ENCODE data around the gene LIN28B.

The LIN28B gene

DNA sequence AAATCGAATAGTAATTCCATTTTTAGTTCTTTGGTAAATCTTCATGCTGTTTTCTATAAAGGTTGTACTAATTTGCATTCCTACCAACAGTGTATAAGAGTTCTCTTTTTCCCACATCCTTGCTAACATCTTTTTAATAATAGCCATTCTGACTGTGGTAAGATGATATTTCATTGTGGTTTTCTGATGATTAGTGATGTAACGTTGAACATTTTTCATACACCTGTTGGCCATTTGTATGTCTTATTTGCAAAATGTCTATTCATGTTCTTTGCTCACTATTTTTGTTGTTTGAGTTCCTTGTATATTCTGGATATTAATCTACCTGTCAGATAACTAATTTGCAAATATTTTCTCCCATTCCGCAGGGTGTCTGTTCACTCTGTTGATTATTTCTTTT lies 64.5 kb downstream of the LIN28B start:
- H3K9me3 ChIP-seq (replicated peaks; ENCODE audit: low read length): no peaks in the 10 kb centered on the region
- H3K27me3 ChIP-seq (ENCODE audit: control insufficient read depth, insufficient read depth, low read length): no peaks in the 10 kb centered on the region
- H3K4me3 ChIP-seq (ENCODE audit: low read length): no peak overlapping the region
- H3K4me2 ChIP-seq (ENCODE audit: low read length): no peak overlapping the region
- H3K9ac ChIP-seq (ENCODE audit: low read depth, low read length): no peak overlapping the region
- peaks cover under 1% of the 10 kb centered on the region for H3K4me1 ChIP-seq (ENCODE audit: control insufficient read depth, insufficient read depth, low read length)
- H3K36me3 ChIP-seq (ENCODE audit: insufficient read depth, low read length): no peaks in the 10 kb centered on the region

DNA sequence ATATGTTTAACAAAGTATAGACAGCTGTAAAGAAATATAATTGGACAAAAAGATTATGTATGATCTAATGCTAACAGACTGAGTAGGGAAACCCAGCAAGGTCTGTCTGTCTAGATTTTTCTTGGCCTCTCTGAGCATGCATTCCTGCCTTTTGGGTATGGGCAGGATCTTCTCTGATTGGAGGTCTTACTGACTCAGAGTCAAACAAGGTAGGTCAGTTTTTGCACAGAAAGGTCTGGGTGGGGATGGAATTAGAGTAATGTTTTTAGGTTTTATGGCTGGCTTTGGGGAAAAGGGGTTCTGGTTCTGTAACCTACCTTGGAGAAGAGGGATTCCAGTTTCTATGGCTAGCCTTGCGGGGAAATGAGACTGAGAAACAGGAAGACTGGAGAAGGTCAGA lies 65.5 kb downstream of the LIN28B start:
- Histone ChIP-seq H3K27me3 (ENCODE audit: control insufficient read depth, insufficient read depth, low read length) (no peaks in the 10 kb centered on the region), H3K9ac (ENCODE audit: low read depth, low read length) (no peak overlapping the region), H3K9me3 (replicated peaks; ENCODE audit: low read length) (no peaks in the 10 kb centered on the region), H3K4me1 (ENCODE audit: control insufficient read depth, insufficient read depth, low read length) (no peaks in the 10 kb centered on the region), H3K36me3 (ENCODE audit: insufficient read depth, low read length) (no peaks in the 10 kb centered on the region), H3K4me3 (ENCODE audit: low read length) (no peak overlapping the region), H3K4me2 (ENCODE audit: low read length) (no peak overlapping the region)

DNA sequence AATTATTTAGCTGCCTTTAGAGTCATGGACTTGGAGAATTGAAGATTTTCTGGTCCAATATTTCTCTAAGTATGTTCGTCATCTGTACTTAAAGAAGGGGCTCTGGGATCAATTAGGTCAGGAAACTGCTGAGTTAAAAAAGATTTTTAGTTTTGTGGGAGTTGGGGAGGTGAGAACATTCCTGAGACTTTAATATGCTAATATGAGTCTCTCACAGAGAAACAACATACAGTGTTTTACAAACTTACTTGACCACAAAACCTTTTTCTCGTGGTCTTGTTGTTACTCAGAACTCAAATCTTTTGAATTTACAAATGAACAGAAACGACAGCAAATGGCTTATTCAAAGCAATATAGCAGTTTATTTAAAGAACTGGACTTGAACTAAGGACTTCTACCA lies 67.9 kb downstream of the LIN28B start:
- no peak overlapping the region for H3K4me2 ChIP-seq (ENCODE audit: low read length)
- no peaks in the 10 kb centered on the region for H3K36me3 ChIP-seq (ENCODE audit: insufficient read depth, low read length)
- H3K9me3 ChIP-seq (replicated peaks; ENCODE audit: low read length): no peaks in the 10 kb centered on the region
- no peaks in the 10 kb centered on the region for H3K4me1 ChIP-seq (ENCODE audit: control insufficient read depth, insufficient read depth, low read length)
- H3K9ac ChIP-seq (ENCODE audit: low read depth, low read length): no peak overlapping the region
- H3K4me3 ChIP-seq (ENCODE audit: low read length): no peak overlapping the region
- no peaks in the 10 kb centered on the region for H3K27me3 ChIP-seq (ENCODE audit: control insufficient read depth, insufficient read depth, low read length)

DNA sequence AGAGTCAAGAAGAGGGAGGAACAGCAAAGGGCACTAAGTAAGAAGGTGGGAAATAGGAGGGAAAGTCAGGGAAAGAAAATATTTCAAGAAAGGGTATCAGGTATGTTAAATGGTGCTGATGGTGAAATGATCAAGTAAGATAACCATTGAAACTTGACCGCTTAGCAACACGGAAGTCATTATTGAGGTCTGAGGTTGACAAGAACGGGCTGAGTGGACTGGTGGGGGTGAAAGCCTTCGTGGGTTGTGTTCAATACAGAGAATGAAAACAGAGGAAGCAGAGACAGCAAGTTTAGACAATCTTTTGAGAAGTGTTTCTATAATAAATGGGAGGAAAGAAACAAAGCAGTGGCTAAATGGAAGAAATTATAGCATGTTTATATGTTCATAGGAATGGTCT lies 72.0 kb downstream of the LIN28B start:
- Histone ChIP-seq H3K4me3 (ENCODE audit: low read length) (no peak overlapping the region), H3K4me1 (ENCODE audit: control insufficient read depth, insufficient read depth, low read length) (no peaks in the 10 kb centered on the region), H3K4me2 (ENCODE audit: low read length) (no peak overlapping the region), H3K9ac (ENCODE audit: low read depth, low read length) (no peak overlapping the region), H3K9me3 (replicated peaks; ENCODE audit: low read length) (no peaks in the 10 kb centered on the region), H3K27me3 (ENCODE audit: control insufficient read depth, insufficient read depth, low read length) (no peaks in the 10 kb centered on the region), H3K36me3 (ENCODE audit: insufficient read depth, low read length) (no peaks in the 10 kb centered on the region)

DNA sequence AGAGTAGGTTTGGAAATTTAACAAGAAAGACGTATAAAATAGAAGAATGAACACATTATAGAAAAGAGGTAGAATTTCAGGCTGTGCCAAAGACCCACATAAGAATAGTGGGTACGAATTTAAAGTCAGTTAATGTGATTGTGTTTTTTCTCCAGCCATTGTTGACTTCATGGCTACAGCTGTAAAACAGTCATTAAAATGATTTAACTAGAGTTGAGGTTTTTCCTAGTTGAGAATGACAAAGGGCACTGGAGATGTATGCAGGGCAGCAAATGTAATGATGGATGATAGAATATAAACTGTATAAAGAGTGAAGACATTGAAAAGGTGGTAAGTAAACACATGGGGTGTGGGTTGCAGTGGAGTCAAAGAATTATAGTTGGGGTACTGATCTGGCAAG lies 72.7 kb downstream of the LIN28B start:
- H3K4me2 ChIP-seq (ENCODE audit: low read length): no peak overlapping the region
- H3K36me3 ChIP-seq (ENCODE audit: insufficient read depth, low read length): no peaks in the 10 kb centered on the region
- no peaks in the 10 kb centered on the region for H3K27me3 ChIP-seq (ENCODE audit: control insufficient read depth, insufficient read depth, low read length)
- H3K9ac ChIP-seq (ENCODE audit: low read depth, low read length): no peak overlapping the region
- H3K4me3 ChIP-seq (ENCODE audit: low read length): no peak overlapping the region
- H3K4me1 ChIP-seq (ENCODE audit: control insufficient read depth, insufficient read depth, low read length): no peaks in the 10 kb centered on the region
- H3K9me3 ChIP-seq (replicated peaks; ENCODE audit: low read length): no peaks in the 10 kb centered on the region

DNA sequence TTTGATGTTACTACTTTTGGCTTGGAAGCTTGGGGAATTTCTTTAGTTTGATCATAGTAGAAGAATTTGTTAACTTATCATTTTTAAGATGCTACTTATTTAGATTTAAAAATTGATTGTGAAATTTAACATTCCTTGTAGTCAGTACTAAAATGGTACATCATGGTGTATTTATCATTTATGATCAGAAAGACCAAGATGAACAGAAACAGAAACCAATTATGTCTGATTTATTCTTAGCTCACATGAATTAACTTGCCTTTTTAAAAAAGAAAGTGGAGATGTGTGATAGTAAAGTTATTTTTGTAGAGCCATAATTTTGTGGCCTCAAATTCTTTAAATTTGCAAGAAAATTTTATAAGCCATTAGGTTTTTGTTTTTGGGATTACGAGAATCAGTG lies 77.6 kb downstream of the LIN28B start:
- no peaks in the 10 kb centered on the region for H3K36me3 ChIP-seq (ENCODE audit: insufficient read depth, low read length)
- H3K4me1 ChIP-seq (ENCODE audit: control insufficient read depth, insufficient read depth, low read length): no peaks in the 10 kb centered on the region
- no peak overlapping the region for H3K4me2 ChIP-seq (ENCODE audit: low read length)
- no peak overlapping the region for H3K9ac ChIP-seq (ENCODE audit: low read depth, low read length)
- no peak overlapping the region for H3K4me3 ChIP-seq (ENCODE audit: low read length)
- no peaks in the 10 kb centered on the region for H3K27me3 ChIP-seq (ENCODE audit: control insufficient read depth, insufficient read depth, low read length)
- H3K9me3 ChIP-seq (replicated peaks; ENCODE audit: low read length): no peaks in the 10 kb centered on the region

DNA sequence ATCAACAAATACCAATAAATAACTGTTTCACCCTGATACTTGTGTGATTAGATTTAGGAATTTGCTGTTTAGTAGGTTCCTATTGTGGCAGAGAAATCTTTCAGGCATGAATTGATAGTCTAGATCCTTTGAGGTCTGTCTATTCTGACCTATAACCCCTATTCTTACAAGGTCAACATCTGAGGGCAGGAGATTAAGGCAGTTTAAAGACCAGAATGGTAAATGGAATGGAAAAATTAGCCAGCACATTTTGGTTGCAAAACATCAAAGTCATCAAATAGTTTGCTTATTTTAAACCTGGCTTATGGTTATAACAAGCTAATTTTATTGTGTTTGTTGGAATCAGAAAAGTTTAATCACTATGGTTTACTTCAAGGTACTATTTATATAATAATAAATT lies 78.4 kb downstream of the LIN28B start:
- Histone ChIP-seq H3K4me2 (ENCODE audit: low read length) (no peak overlapping the region), H3K27me3 (ENCODE audit: control insufficient read depth, insufficient read depth, low read length) (no peaks in the 10 kb centered on the region), H3K36me3 (ENCODE audit: insufficient read depth, low read length) (no peaks in the 10 kb centered on the region), H3K9ac (ENCODE audit: low read depth, low read length) (no peak overlapping the region), H3K4me1 (ENCODE audit: control insufficient read depth, insufficient read depth, low read length) (no peaks in the 10 kb centered on the region), H3K9me3 (replicated peaks; ENCODE audit: low read length) (no peaks in the 10 kb centered on the region), H3K4me3 (ENCODE audit: low read length) (no peak overlapping the region)

DNA sequence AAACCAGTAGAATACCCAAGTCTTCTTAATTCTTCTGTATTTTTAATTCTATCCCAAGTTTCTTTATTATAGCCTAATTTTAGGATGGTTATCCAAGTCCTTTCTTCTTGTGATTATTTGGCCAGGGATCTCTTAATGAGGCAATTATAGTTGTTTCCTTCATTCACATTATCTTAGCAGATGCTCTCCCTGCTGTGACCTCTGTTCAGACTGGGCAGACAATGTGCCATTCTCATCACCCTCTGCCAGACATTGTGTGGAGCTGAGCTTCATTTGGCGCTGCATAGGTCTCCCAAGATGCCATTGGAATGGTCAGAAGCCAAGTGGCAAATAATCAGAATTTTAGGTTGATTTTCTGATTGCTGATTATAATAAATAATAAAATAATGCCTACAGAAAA lies 79.4 kb downstream of the LIN28B start:
- no peak overlapping the region for H3K9ac ChIP-seq (ENCODE audit: low read depth, low read length)
- no peaks in the 10 kb centered on the region for H3K36me3 ChIP-seq (ENCODE audit: insufficient read depth, low read length)
- H3K4me1 ChIP-seq (ENCODE audit: control insufficient read depth, insufficient read depth, low read length): no peaks in the 10 kb centered on the region
- no peak overlapping the region for H3K4me2 ChIP-seq (ENCODE audit: low read length)
- no peaks in the 10 kb centered on the region for H3K9me3 ChIP-seq (replicated peaks; ENCODE audit: low read length)
- no peak overlapping the region for H3K4me3 ChIP-seq (ENCODE audit: low read length)
- H3K27me3 ChIP-seq (ENCODE audit: control insufficient read depth, insufficient read depth, low read length): no peaks in the 10 kb centered on the region

DNA sequence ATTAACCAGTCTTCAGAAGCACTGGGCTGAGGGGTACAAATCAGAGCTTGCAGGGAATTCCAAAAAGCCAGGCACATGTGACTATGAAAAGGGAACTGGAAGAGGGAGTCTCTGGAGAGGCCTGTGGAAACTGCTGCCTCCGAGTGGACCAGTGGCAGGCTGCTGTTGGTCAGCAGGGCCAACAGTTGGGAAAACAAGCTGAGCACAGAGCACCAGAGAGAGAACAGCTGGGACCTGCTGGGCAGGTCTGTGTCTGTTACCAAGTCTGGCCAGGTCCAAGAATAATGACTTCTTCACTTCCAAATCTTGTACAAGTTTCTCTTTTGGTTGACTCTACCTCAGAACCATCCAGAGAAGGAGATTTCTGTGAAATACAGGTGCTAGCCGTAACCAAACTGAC lies 81.4 kb downstream of the LIN28B start:
- Histone ChIP-seq H3K36me3 (ENCODE audit: insufficient read depth, low read length) (no peaks in the 10 kb centered on the region), H3K4me3 (ENCODE audit: low read length) (no peak overlapping the region), H3K9ac (ENCODE audit: low read depth, low read length) (no peak overlapping the region), H3K4me1 (ENCODE audit: control insufficient read depth, insufficient read depth, low read length) (peaks cover 8% of the 10 kb centered on the region), H3K27me3 (ENCODE audit: control insufficient read depth, insufficient read depth, low read length) (no peaks in the 10 kb centered on the region), H3K4me2 (ENCODE audit: low read length) (no peak overlapping the region), H3K9me3 (replicated peaks; ENCODE audit: low read length) (no peaks in the 10 kb centered on the region)

DNA sequence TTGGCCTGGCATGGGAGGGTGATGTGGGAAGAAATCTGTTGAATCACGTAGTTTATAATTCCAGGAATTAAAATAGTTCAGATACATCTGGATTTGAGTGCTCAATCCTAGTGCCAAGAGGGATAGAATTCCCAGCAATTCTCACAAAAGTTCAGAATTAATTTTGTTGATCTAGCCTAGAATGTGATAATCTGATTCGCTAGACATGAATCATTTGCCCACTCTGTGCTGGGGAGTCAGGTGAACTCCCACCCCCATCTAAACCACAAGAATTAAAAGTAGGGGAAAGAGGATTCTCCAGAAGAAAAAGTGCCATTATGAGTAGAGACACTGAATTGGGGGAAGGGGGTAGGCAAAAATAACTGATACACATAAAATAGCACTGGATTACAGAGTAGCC lies 85.0 kb downstream of the LIN28B start:
- Histone ChIP-seq H3K27me3 (ENCODE audit: control insufficient read depth, insufficient read depth, low read length) (no peaks in the 10 kb centered on the region), H3K36me3 (ENCODE audit: insufficient read depth, low read length) (no peaks in the 10 kb centered on the region), H3K9me3 (replicated peaks; ENCODE audit: low read length) (no peaks in the 10 kb centered on the region), H3K4me2 (ENCODE audit: low read length) (no peak overlapping the region), H3K9ac (ENCODE audit: low read depth, low read length) (no peak overlapping the region), H3K4me1 (ENCODE audit: control insufficient read depth, insufficient read depth, low read length) (peaks cover 16% of the 10 kb centered on the region), H3K4me3 (ENCODE audit: low read length) (no peak overlapping the region)

DNA sequence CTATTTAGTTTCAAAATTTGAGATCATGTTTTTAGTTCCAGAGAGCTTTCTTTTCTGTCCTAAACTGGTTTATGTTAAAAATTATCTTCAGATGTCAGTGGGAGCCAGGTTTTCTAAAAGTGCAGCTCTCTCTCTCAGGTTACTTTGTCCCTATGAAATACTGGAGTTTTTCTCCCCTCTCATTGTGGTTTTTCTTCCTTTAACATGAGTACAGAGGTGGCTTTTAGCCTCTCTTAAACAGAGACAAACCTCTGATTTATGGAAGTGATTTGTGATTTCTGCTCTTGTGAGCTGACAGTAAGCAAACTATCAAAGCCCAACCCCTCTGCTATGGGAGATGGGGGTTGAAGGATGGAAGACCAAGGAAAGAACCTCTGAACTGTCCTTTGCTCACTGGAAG lies 85.7 kb downstream of the LIN28B start:
- Histone ChIP-seq H3K4me1 (ENCODE audit: control insufficient read depth, insufficient read depth, low read length) (peaks cover 16% of the 10 kb centered on the region), H3K9me3 (replicated peaks; ENCODE audit: low read length) (no peaks in the 10 kb centered on the region), H3K4me3 (ENCODE audit: low read length) (no peak overlapping the region), H3K9ac (ENCODE audit: low read depth, low read length) (no peak overlapping the region), H3K4me2 (ENCODE audit: low read length) (no peak overlapping the region), H3K27me3 (ENCODE audit: control insufficient read depth, insufficient read depth, low read length) (no peaks in the 10 kb centered on the region), H3K36me3 (ENCODE audit: insufficient read depth, low read length) (no peaks in the 10 kb centered on the region)

DNA sequence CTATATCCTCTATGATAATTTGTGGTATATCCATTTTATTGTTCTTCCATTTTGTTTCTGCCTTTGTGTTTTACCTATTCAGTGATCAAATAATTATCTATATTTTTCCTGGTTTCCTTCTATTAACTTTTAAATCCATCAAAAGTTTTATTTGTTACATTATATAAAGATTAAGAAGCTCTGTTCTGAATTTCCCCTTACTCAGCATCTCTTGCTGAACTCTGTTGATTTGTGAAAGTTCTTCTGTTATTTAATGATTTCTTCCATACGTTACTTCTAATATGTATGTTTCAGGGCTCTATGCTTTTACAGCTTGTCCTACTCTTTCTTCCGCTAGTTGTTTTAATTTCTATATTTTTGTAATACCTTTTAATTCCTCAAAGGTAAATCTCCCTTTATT lies 87.1 kb downstream of the LIN28B start:
- Histone ChIP-seq H3K4me2 (ENCODE audit: low read length) (no peak overlapping the region), H3K9ac (ENCODE audit: low read depth, low read length) (no peak overlapping the region), H3K4me1 (ENCODE audit: control insufficient read depth, insufficient read depth, low read length) (peaks cover 16% of the 10 kb centered on the region), H3K4me3 (ENCODE audit: low read length) (no peak overlapping the region), H3K9me3 (replicated peaks; ENCODE audit: low read length) (no peaks in the 10 kb centered on the region), H3K27me3 (ENCODE audit: control insufficient read depth, insufficient read depth, low read length) (no peaks in the 10 kb centered on the region), H3K36me3 (ENCODE audit: insufficient read depth, low read length) (no peaks in the 10 kb centered on the region)

DNA sequence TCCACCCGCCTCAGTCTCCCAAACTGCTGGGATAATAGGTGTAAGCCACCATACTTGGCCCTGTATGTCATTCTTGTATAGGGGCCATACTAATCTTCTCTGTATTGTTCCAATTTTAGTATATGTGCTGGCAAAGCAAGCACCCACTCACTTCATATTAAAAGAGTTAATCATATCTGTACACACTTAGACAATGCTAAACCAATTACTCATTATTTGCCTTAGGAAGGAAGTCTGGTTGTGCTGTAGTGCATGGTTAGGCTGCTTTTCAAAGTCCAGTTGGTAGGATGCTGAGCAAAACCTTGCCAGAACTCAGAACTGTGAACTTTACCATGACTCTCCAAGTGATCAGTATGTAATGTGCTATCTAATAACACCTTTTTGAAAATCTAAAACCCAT lies 88.6 kb downstream of the LIN28B start:
- Histone ChIP-seq H3K9me3 (replicated peaks; ENCODE audit: low read length) (no peaks in the 10 kb centered on the region), H3K4me3 (ENCODE audit: low read length) (no peak overlapping the region), H3K9ac (ENCODE audit: low read depth, low read length) (no peak overlapping the region), H3K4me2 (ENCODE audit: low read length) (no peak overlapping the region), H3K27me3 (ENCODE audit: control insufficient read depth, insufficient read depth, low read length) (no peaks in the 10 kb centered on the region), H3K4me1 (ENCODE audit: control insufficient read depth, insufficient read depth, low read length) (peaks cover 16% of the 10 kb centered on the region), H3K36me3 (ENCODE audit: insufficient read depth, low read length) (no peaks in the 10 kb centered on the region)
